ENCODE measurements around the gene CASZ1. TPM values are rescaled to one million over a fixed set of nuclear protein-coding genes. Genes with fewer than 3 reads are reported as not detected.

CASZ1 gene
- total and polyA plus RNA-seq, 9 of the 15 experiments (the other 6 are each of a cell fraction or from before 2014, with no cell fraction given), result 0.01 to 4.0 (median 0.76) TPM; not detected in 1

DNA sequence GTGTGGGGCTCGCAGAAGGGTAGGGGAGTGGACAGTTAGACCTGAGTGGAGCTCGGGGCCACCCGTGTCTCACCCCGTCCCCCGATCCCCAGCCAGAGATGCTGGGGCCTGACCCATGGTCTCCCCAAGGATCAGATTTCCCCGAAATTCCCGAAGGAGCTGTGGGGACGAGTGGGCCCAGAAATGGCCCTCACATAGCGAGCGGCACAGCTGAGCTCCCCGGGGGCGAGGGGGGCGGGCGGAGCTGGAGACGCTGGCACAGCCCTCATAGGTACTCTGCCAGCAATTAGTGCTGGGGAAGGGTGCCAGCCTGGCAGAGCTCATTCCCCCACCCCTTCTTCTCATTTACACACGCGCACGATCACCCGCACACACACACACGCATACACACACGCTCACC lies 9.2 kb downstream of the CASZ1 start:
- Histone ChIP-seq H3K4me1 (replicated peaks in 1 of 2; ENCODE audit: control insufficient read depth in 2 of 2, insufficient read depth in 2 of 2, low read length in 2 of 2) (peaks cover 0 to 6% of the 10 kb centered on the region in 2 experiments; a peak in 3 of 5 replicates), H3K9me1 (ENCODE audit: control insufficient read depth, insufficient read depth, low read length) (no peaks in the 10 kb centered on the region), H4K20me1 (replicated peaks; ENCODE audit: control insufficient read depth, insufficient read depth, low read length) (peaks cover 18% of the 10 kb centered on the region), H3K79me2 (ENCODE audit: control insufficient read depth, insufficient read depth, low read length) (no peaks in the 10 kb centered on the region), H3K36me3 (ENCODE audit: control insufficient read depth, insufficient read depth, low read length) (no peaks in the 10 kb centered on the region), H3K9ac (ENCODE audit: insufficient read depth in 1 of 2, low read depth in 2 of 2, low read length in 2 of 2) (no peak overlapping the region), H3K27ac (ENCODE audit: extremely low read depth, low read depth, low read length) (no peak overlapping the region), H3K27me3 (ENCODE audit: control insufficient read depth in 2 of 2, insufficient read depth in 2 of 2, low read length in 2 of 2) (peaks cover 72 to 74% of the 10 kb centered on the region in 2 experiments), H3K4me3 (no peak overlapping the region), H3K4me2 (ENCODE audit: insufficient read depth, low read length) (no peak overlapping the region), H2AFZ (ENCODE audit: low read depth, low read length) (no peak overlapping the region), H3K9me3 (replicated peaks; ENCODE audit: control insufficient read depth, insufficient read depth, low read depth, low read length) (no peaks in the 10 kb centered on the region; the same call in 1 of the 2 replicates)
- TF ChIP-seq MAFK (IDR thresholded peaks at IDR 0.05; ENCODE audit: low read length) (no peak), ARID1B (IDR thresholded peaks at IDR 0.05) (no peak), CHD4 (IDR thresholded peaks at IDR 0.05; ENCODE audit: insufficient read depth, insufficient replicate concordance, low read depth, low read length, poor library complexity, severe bottlenecking) (no peak), CBX1 (IDR thresholded peaks at IDR 0.05; ENCODE audit: low read depth) (no peak), FUS (optimal IDR thresholded peaks at IDR 0.05; ENCODE audit: low read depth, low read length) (no peak)
- CTCF ChIA-PET (ENCODE audit: low intra/inter-chr PET ratio), result no interaction called here
- intact Hi-C loops (cut with micrococcal nuclease) (no loop called here), in situ Hi-C loops (cut with MboI) (no loop called here)
- BruUV-seq (replicated peaks), result no TSS peak
- WGBS (ENCODE audit: insufficient coverage, low coverage, missing lambda C conversion rate), result 21% methylated on average over 21 of the region's 21 CpGs
- no peak for FAIRE-seq
- POLR2A ChIA-PET, result interaction anchor here (1.3 to 1.5 kb wide), 3 partner anchors 8 to 18 kb away, joined by 4 to 7 read pairs (median 5); no protein-coding TSS in a partner anchor
- DNase-seq (ENCODE audit: extremely low read depth in 1 of 4, low spot score in 3 of 4), result no peak
- ATAC-seq, result no peak
